ENCODE data around the gene PXDC1. TPM values are rescaled to one million over a fixed set of nuclear protein-coding genes. Genes with fewer than 3 reads are reported as not detected.

PXDC1 gene
- total and polyA plus RNA-seq, 10 donors, result 17.7 to 51.5 (median 32.0) TPM

DNA sequence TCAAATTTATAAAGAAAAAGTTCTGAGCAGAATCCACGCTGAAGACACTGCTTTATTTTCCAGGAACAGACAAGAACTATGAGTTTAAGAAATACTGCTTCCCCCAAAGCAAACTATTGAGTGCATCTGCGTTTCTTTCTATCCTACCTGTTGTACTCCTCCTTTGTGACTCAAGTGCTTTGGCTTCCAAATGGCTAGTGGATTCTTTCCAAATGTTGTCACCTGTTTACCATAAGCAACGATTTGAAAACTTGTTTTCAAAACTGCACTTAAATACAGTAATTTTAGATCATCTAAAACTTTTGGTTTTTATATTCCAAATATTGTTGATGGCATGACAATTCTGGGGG, 9.5 kb downstream of the PXDC1 start:
- WGBS, 5 donors, result 49 to 58% (median 52%) methylated on average over 3 of the region's 3 CpGs
- Histone ChIP-seq H3K9me3 (no peaks in the 10 kb centered on the region), H3K36me3 (peaks cover 0 to 23% (median 11%) of the 10 kb centered on the region in 6 donors), H3K4me1 (peaks cover 22 to 68% (median 54%) of the 10 kb centered on the region in 6 donors), H3K27me3 (replicated peaks in 1 of 7) (no peaks in the 10 kb centered on the region), H3K4me3 (peak overlapping the region in 2 of 8 donors; percentile 3 to 48), H3K27ac (peak overlapping the region in 5 of 8 donors; percentile 75 to 84 (median 78))
- intact Hi-C loops (cut with DNase I; ENCODE audit: low total_unique reads), result loop anchor here (5.0 to 10.0 kb wide), 4 partner anchors 143 to 413 kb away; no protein-coding TSS in a partner anchor
- DNase-seq, result no peak
- TF ChIP-seq POLR2A (IDR thresholded peaks at IDR 0.05) (no peak), POLR2AphosphoS5 (IDR thresholded peaks at IDR 0.05) (no peak)
- TF ChIP-seq, protein P1, sequence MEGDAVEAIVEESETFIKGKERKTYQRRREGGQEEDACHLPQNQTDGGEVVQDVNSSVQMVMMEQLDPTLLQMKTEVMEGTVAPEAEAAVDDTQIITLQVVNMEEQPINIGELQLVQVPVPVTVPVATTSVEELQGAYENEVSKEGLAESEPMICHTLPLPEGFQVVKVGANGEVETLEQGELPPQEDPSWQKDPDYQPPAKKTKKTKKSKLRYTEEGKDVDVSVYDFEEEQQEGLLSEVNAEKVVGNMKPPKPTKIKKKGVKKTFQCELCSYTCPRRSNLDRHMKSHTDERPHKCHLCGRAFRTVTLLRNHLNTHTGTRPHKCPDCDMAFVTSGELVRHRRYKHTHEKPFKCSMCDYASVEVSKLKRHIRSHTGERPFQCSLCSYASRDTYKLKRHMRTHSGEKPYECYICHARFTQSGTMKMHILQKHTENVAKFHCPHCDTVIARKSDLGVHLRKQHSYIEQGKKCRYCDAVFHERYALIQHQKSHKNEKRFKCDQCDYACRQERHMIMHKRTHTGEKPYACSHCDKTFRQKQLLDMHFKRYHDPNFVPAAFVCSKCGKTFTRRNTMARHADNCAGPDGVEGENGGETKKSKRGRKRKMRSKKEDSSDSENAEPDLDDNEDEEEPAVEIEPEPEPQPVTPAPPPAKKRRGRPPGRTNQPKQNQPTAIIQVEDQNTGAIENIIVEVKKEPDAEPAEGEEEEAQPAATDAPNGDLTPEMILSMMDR (IDR thresholded peaks at IDR 0.05 in 8 of 11, conservative IDR thresholded peaks at IDR 0.05 in 3 of 11), result no peak

GRCh38 chr6:3741477-3741871, 10.0 kb downstream of the PXDC1 start:
- WGBS, 5 donors, result 76 to 90% (median 83%) methylated on average over 13 of the region's 13 CpGs
- peaks cover 22 to 68% (median 49%) of the 10 kb centered on the region in 6 donors for H3K4me1 ChIP-seq
- H3K9me3 ChIP-seq, result no peaks in the 10 kb centered on the region
- H3K27ac ChIP-seq, result peak overlapping the region in 5 of 8 donors; percentile 15 to 79 (median 75)
- H3K27me3 ChIP-seq (replicated peaks in 1 of 7), result no peaks in the 10 kb centered on the region
- peaks cover 0 to 29% (median 16%) of the 10 kb centered on the region in 6 donors for H3K36me3 ChIP-seq
- no peak for DNase-seq
- intact Hi-C loops (cut with DNase I; ENCODE audit: low total_unique reads), result loop anchor here (5.0 to 10.0 kb wide), 4 partner anchors 143 to 413 kb away; no protein-coding TSS in a partner anchor
- TF ChIP-seq, protein P1 (IDR thresholded peaks at IDR 0.05 in 8 of 11, conservative IDR thresholded peaks at IDR 0.05 in 3 of 11), result no peak
- TF ChIP-seq POLR2AphosphoS5 (IDR thresholded peaks at IDR 0.05), result peak in 2 of 3 donors; percentile 27 to 29
- TF ChIP-seq POLR2A (IDR thresholded peaks at IDR 0.05), result no peak
- H3K4me3 ChIP-seq, result no peak overlapping the region

DNA sequence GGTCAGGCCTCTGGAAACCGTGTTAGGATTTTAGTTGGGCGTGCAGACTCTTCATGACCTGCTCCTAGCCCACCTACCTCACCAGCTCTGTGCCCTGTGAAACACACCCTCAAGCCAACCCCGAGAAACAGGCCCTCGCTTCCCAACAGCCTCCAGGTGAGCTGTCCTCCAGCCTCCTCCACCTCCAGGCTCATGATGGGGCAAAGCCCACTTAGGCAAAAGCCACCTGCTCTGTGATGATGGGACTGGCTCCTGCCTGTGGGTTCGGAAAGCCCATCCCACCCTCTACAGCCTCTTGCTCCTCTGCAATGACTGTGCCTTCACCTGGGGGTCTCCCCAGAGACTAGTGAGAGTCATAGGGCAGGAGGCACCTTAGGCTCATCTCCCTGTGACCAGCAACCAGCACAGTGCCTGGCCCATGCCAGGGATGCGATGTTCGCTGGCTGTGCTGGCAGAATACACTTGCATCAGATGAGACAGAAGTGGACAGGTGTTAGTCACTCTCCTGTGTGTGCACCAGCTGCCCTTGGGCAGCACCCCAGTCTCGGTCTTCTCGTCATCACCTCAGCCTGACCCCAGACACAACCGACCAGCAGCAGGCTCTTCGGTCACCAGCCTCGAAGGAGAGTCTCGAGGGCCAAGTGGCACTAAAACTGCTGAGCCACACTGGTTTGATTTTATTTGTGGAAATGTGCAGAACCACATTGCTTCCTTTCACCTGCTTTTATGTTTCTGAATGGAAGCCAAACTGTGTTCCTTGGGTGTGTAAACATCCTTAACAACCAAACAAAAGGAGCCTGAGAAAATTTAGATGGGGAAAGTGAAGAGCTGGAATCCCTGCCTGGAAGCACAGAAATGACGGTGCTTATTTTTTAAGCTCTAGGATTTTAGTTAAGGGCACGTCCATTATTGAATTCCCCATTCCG, 10.7 kb downstream of the PXDC1 start:
- intact Hi-C loops (cut with DNase I; ENCODE audit: low total_unique reads), result loop anchor here (5.0 to 10.0 kb wide), 4 partner anchors 144 to 414 kb away; no protein-coding TSS in a partner anchor
- Histone ChIP-seq H3K36me3 (peaks cover 0 to 36% (median 20%) of the 10 kb centered on the region in 6 donors), H3K4me1 (peaks cover 19 to 66% (median 42%) of the 10 kb centered on the region in 6 donors), H3K4me3 (no peak overlapping the region), H3K27ac (peak overlapping the region in 5 of 8 donors; percentile 15 to 79 (median 75)), H3K27me3 (replicated peaks in 1 of 7) (no peaks in the 10 kb centered on the region), H3K9me3 (no peaks in the 10 kb centered on the region)
- WGBS, 5 donors, result 78 to 87% (median 80%) methylated on average over 16 of the region's 16 CpGs
- TF ChIP-seq POLR2A (IDR thresholded peaks at IDR 0.05), result no peak
- TF ChIP-seq, protein P1 (IDR thresholded peaks at IDR 0.05 in 8 of 11, conservative IDR thresholded peaks at IDR 0.05 in 3 of 11), result no peak
- TF ChIP-seq POLR2AphosphoS5 (IDR thresholded peaks at IDR 0.05), result no peak
- DNase-seq, result no peak
